Esophagus muscularis mucosa (tissue), 4 donors: ENCODE results near the gene IFT122. TPM values are rescaled to one million over a fixed set of nuclear protein-coding genes. Genes with fewer than 3 reads are reported as not detected.

Source experiments
- DNase-seq: peaks from one replicate; pipeline ENCODE4 v3.0.0-alpha.2; 2017; ENCODE audit errors: extremely low spot score
- H3K27ac ChIP-seq, 4 donors: fragments of 200-600 bp; sonication (generic); replicated peaks in 1 of 4; 1 replicate in 3 of 4; 2 replicates in 1 of 4; pipeline ENCODE4 v1.5.1; 2016 to 2019; ENCODE audit warnings: mild to moderate bottlenecking in 1 of 4
- H3K27me3 ChIP-seq, 4 donors: fragments of 200-600 bp; sonication (generic); one replicate each; pipeline versions ENCODE4 v1.5.1 to v1.6.0; 2016 to 2019
- H3K36me3 ChIP-seq, 4 donors: fragments of 200-600 bp; sonication (generic); one replicate each; pipeline ENCODE4 v1.5.1; 2016 to 2019
- H3K4me1 ChIP-seq, 4 donors: fragments of 200-600 bp; sonication (generic); one replicate each; pipeline ENCODE4 v1.5.1; 2016 to 2019
- H3K4me3 ChIP-seq, 4 donors: fragments of 200-600 bp; sonication (generic); 1 replicate in 2 of 4; 2 replicates in 2 of 4; pipeline ENCODE4 v1.5.1; 2016 to 2019; ENCODE audit warnings: mild to moderate bottlenecking in 4 of 4, moderate library complexity in 1 of 4
- H3K9me3 ChIP-seq, 4 donors: fragments of 200-600 bp; sonication (generic); 1 replicate in 3 of 4; 2 replicates in 1 of 4; pipeline ENCODE4 v1.5.1; 2016 to 2019
- CTCF ChIP-seq, 3 experiments: fragments of 200-600 bp in 2 of 3; fragments of 450-650 bp in 1 of 3; sonication (generic) in 2 of 3; IDR thresholded peaks; one replicate each; pipeline ENCODE4 v1.5.1; 2017 to 2019; ENCODE audit warnings: antibody characterized with exemption in 3 of 3, mild to moderate bottlenecking in 2 of 3, moderate library complexity in 1 of 3
- EP300 ChIP-seq: sonication (generic); formaldehyde crosslinking; IDR thresholded peaks from one replicate; pipeline ENCODE4 v1.6.1; 2017; ENCODE audit warnings: antibody characterized with exemption
- POLR2A ChIP-seq: fragments of 450-650 bp; IDR thresholded peaks from one replicate; pipeline ENCODE4 v1.6.1; 2017; ENCODE audit warnings: antibody characterized with exemption, moderate library complexity, mild to moderate bottlenecking, low read depth
- POLR2AphosphoS5 ChIP-seq, 2 donors: sonication (generic); formaldehyde crosslinking; IDR thresholded peaks; one replicate each; pipeline ENCODE4 v1.6.1; 2017; ENCODE audit warnings: antibody characterized with exemption in 2 of 2
- WGBS: methylation state at CpG from one replicate; pipeline ENCODE4 v1.1.5; 2018; 5-methylcytosine and 5-hydroxymethylcytosine counted together
- intact Hi-C: fragments of 100-400 bp; cut with DNase I; formaldehyde crosslinking; loops from one replicate; pipeline ENCODE4 v1.15.1; 2023
- total RNA-seq, 4 donors: library from RNA; depleted of rRNA; stranded (reverse); fragments of >200 nt; gene quantifications; one replicate each; pipeline versions ENCODE4 v1.1.0 to v1.2.1, GENCODE V29; 2016

The IFT122 gene
- total RNA-seq, 4 donors from 2014 or later, result 19.5 to 32.8 (median 21.9) TPM

- Histone ChIP-seq H3K27ac (no peak overlapping the region), H3K9me3 (no peaks in the 10 kb centered on the region), H3K4me3 (no peak overlapping the region), H3K36me3 (no peaks in the 10 kb centered on the region), H3K27me3 (no peaks in the 10 kb centered on the region), H3K4me1 (peaks cover 0 to 8% (median 3%) of the 10 kb centered on the region in 4 donors)
- WGBS, result 70% methylated on average over 4 of the region's 4 CpGs
- no peak for DNase-seq
- intact Hi-C loops, result no loop called here
- no peak for TF ChIP-seq CTCF (IDR thresholded peaks at IDR 0.05)
- TF ChIP-seq POLR2AphosphoS5 (IDR thresholded peaks at IDR 0.05), result no peak
- no peak for TF ChIP-seq EP300
- no peak for TF ChIP-seq POLR2A
These were observed 20.5 kb upstream of the IFT122 start for GRCh38 chr3:129419476-129419875.

- H3K27me3 ChIP-seq, result no peaks in the 10 kb centered on the region
- TF ChIP-seq POLR2AphosphoS5 (IDR thresholded peaks at IDR 0.05) (no peak), CTCF (IDR thresholded peaks at IDR 0.05) (no peak), EP300 (no peak), POLR2A (no peak)
- H3K27ac ChIP-seq, result no peak overlapping the region
- H3K9me3 ChIP-seq, result no peaks in the 10 kb centered on the region
- intact Hi-C loops, result no loop called here
- H3K36me3 ChIP-seq, result no peaks in the 10 kb centered on the region
- peaks cover 0 to 8% (median 3%) of the 10 kb centered on the region in 4 donors for H3K4me1 ChIP-seq
- no peak overlapping the region for H3K4me3 ChIP-seq
- DNase-seq, result no peak
- 94% methylated on average over 10 of the region's 12 CpGs for WGBS
These were observed 18.7 kb upstream of the IFT122 start for GRCh38 chr3:129421236-129421883.

- Histone ChIP-seq H3K9me3 (no peaks in the 10 kb centered on the region), H3K27me3 (no peaks in the 10 kb centered on the region), H3K4me1 (peaks cover 0 to 6% (median 3%) of the 10 kb centered on the region in 4 donors), H3K27ac (no peak overlapping the region), H3K36me3 (no peaks in the 10 kb centered on the region), H3K4me3 (no peak overlapping the region)
- TF ChIP-seq POLR2A (no peak), POLR2AphosphoS5 (IDR thresholded peaks at IDR 0.05) (no peak), EP300 (no peak), CTCF (IDR thresholded peaks at IDR 0.05) (no peak)
- 71% methylated on average over 6 of the region's 6 CpGs for WGBS
- intact Hi-C loops, result no loop called here
- no peak for DNase-seq
These were observed 17.9 kb upstream of the IFT122 start for GRCh38 chr3:129421988-129422745.

- Histone ChIP-seq H3K4me1 (peaks cover 4 to 7% (median 5%) of the 10 kb centered on the region in 4 donors), H3K9me3 (no peaks in the 10 kb centered on the region), H3K4me3 (no peak overlapping the region), H3K36me3 (no peaks in the 10 kb centered on the region), H3K27ac (no peak overlapping the region), H3K27me3 (no peaks in the 10 kb centered on the region)
- TF ChIP-seq EP300, result no peak
- TF ChIP-seq POLR2A, result no peak
- TF ChIP-seq POLR2AphosphoS5 (IDR thresholded peaks at IDR 0.05), result no peak
- no peak for TF ChIP-seq CTCF (IDR thresholded peaks at IDR 0.05)
- intact Hi-C loops, result no loop called here
- DNase-seq, result no peak
- WGBS, result 100% methylated on average over 1 of the region's 1 CpG
These were observed 17.1 kb upstream of the IFT122 start for GRCh38 chr3:129422897-129423296.
